Femur (tissue), 1 donor: ENCODE measurements around the gene ALOX12B.
"Not testable (repeated sequence)": the region's sequence is repeated elsewhere in the genome, so short reads cannot be mapped to it uniquely, and the experiment has no call there.

Experiments used
- DNase-seq: peaks from one replicate; pipeline ENCODE4 v3.0.0-alpha.2; 2017

ALOX12B gene

GRCh38 chr17:8063761-8064534 is 23.6 kb downstream of the ALOX12B start:
- no peak for DNase-seq

GRCh38 chr17:8062807-8063483 is 24.6 kb downstream of the ALOX12B start:
- DNase-seq: no peak

DNA sequence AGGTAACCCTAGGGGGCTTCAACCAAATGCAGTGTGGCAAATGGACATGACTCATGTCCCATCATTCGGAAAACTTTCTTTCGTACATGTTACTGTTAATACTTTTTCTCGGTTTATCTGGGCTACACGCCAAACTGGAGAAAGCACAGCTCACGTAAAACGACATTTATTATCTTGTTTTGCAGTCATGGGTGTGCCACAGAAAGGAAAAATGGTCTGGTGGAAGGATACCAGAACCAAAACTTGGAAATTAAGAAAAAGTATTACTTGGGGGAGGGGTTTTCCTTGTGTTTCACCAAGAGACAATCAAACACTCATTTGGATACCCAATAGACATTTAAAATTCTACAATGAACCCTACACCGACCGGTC is 25.1 kb downstream of the ALOX12B start:
- DNase-seq: no peak

DNA sequence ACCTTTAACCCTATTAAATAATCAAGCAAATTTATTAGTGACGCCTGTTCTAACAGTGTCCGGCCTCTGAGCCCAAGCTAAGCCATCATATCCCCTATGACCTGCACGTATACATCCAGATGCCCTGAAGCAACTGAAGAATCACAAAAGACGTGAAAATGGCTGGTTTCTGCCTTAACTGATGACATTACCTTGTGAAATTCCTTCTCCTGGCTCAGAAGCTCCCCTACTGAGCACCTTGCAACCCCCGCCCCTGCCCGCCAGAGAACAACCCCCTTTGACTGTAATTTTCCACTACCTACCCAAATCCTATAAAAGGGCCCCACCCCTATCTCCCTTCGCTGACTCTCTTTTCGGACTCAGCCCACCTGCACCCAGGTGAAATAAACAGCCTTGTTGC is 25.7 kb downstream of the ALOX12B start:
- not testable (repeated sequence) for DNase-seq

- peak; percentile 64 for DNase-seq
These were observed 27.2 kb downstream of the ALOX12B start for GRCh38 chr17:8060274-8060673.

DNA sequence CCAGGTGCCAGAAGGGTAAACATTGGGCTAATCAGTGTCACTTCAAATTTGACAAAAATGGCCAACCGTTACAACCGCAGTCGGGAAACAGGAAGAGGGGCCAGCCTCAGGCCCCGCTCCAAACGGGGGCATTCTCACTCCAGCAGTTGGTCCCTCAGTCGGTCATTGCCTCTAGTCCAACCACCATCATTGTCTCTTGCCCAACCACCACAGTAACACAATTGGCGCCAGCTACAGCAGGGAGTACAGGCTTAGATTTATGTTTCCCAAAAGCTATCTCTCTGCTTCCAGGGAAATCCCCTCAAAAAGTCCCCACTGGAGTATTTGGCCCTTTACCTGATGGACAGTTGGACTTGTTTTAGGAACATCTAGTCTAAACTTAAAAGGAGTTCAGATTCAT is 28.4 kb downstream of the ALOX12B start:
- no peak for DNase-seq

DNA sequence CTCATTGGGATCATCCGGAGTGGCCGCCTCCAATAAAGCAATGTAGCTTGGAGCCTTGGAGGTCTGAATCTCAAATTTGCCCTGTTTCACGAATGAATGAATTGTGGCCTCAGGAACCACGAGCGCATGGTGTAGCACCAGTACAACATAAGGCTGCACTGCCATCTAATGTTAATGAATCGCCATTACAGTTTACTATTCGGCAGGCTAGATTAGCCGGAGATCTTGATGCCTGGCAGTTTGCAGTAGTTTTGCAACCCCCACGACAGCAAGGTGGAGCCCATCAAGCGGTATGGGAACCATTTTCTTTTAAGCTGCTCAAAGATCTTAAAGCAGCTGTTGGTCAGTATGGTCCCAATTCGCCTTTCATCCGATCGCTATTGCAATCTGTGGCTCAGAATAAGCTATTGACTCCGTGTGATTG is 29.8 kb downstream of the ALOX12B start:
- no peak for DNase-seq

GRCh38 chr17:8056976-8057625 is 30.4 kb downstream of the ALOX12B start:
- no peak for DNase-seq

DNA sequence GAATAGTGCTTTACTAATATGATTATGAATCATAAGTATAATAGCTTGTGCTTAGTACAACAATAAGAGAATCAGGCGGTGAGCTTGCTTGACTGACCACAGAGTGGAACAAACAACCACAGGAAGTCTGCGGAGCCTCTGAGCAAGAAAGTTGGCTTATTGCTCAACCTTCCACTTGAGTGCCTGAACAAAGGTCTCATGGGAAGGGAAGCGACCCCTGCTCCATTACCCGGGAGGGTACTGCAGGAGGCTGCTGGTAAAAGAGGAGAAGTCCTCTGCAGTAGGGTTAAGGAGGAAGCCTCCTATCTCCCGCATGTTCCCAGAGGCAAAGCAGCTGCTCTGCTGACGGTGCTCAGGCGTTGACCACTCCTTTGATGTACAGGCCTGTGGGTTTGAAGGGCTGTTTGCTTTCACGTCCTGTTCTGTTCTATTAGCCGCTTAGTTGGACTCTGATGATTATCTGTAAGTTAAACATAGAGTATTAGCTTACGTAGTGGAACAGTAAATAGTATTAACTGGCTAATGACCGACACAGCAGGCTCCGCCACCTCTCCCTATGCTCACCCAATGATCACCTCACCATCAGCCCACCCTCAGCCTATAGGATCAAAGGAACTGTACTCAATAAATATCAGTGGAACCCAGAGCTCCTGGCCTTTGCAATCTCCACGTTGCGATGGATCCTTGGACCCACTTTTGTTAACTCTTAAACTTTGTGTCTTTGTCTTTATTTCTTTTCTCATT is 31.1 kb downstream of the ALOX12B start:
- peak; percentile 66 for DNase-seq

GRCh38 chr17:8055851-8056231 is 31.7 kb downstream of the ALOX12B start:
- no peak for DNase-seq

DNA sequence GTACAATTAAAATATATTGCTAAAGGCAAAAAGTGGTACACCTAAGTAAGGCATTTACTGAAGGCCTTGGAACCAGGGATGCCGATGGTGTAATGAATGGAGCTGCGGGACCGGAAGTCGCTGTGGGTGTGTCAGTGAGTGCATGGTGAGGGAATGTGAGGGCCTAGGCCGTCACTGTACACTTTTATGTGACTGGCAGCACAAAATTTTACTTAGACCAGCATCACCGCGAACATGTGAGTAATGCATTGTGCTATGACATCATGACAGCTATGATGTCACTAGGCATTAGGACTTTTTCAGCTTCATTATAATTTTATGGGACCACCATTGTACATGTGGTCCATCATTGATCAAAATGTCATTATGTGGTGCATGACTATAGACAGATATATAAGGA is 33.9 kb downstream of the ALOX12B start:
- DNase-seq: no peak

DNA sequence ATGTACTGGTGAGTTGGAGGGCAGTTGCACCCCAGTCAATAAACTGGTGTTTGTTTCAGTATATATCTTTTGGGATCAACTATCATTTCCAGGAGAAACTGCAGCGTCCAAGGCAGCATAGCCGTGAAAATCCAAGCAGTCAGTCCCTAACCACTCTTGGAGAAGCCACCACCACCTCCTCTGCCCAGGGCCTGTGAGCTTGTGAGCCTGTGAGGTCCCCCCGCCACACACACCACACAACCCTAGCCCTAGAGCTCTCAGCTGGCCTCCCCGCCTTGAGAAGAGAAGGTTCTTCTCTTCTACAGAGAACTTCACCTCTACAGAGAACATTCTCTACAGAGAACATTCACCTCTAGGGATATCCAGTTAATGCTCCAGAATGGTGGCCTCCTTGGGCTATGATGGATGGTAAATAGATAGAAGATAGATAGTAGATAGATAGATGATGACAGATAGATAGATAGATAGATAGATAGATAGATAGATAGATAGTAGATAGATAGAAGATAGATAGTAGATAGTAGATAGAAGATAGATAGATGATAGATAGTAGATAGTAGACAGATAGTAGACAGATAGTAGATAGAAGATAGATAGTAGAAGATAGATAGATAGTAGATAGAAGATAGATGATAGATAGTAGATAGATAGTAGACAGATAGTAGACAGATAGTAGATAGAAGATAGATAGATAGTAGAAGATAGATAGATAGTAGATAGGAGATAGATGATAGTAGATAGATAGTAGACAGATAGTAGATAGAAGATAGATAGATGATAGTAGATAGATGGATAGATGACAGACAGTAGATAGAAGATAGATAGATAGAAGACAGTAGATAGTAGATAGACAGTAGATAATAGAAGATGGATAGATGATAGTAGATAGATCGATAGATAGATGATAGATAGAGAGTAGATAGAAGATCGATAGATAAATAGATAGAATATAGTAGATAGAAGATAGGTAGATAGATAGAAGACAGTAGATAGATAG is 35.0 kb downstream of the ALOX12B start:
- DNase-seq: no peak

GRCh38 chr17:8051831-8052230 is 35.7 kb downstream of the ALOX12B start:
- DNase-seq: no peak

GRCh38 chr17:8048736-8049135 is 38.8 kb downstream of the ALOX12B start:
- DNase-seq: no peak

DNA sequence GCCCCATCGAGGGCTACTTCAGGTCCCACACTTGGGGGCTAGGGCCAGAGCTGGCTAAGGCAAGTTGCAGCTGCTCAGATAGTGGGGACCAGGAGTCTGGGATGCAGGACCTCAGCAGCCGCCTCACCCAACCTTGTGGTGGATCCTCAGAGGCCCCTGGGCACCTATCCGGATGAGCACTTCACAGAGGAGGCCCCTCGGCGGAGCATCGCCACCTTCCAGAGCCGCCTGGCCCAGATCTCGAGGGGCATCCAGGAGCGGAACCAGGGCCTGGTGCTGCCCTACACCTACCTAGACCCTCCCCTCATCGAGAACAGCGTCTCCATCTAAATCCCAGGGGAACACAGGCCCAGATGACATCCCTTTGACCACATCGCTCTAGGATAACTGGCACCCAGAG is 39.3 kb downstream of the ALOX12B start:
- DNase-seq: no peak

- no peak for DNase-seq
These were observed 39.8 kb downstream of the ALOX12B start for GRCh38 chr17:8047769-8048110.

DNA sequence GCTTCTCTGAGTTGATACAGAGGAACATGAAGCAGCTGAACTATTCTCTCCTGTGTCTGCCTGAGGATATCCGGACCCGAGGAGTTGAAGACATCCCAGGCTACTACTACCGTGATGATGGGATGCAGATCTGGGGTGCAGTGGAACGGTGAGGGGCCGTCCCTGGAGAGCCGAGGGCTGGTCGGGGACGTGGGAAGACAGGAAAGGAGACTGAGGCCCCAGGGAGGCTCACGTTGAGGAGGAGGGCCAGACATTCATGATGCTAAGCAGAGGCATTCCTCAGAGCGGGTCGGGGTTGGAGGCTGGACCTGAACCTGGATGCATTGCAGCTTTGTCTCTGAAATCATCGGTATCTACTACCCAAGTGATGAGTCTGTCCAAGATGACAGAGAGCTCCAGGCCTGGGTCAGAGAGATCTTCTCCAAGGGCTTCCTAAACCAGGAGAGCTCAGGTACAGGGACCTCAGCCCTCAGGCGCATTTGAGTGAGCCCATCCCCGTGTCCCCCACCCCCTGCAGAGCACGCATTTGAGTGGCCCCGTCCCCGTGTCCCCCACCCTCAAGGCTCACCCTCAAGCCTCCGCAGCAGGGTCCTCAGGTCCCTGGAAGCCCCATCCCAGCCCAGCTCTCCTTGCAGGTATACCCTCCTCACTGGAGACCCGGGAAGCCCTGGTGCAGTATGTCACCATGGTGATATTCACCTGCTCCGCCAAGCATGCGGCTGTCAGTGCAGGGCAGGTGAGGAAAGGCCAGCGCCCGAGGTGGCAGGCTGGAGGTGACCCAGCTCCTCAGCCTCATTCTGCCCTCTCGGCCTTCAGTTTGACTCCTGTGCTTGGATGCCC is 40.4 kb downstream of the ALOX12B start:
- no peak for DNase-seq

- DNase-seq: no peak
These were observed 41.1 kb downstream of the ALOX12B start for GRCh38 chr17:8046306-8046928.

- DNase-seq: no peak
These were observed 42.4 kb downstream of the ALOX12B start for GRCh38 chr17:8044819-8045810.
